NCI-H1930 (cell line): Measurements from ENCODE around the gene C2.
"Not testable (repeated sequence)": the region's sequence is repeated elsewhere in the genome, so short reads cannot be mapped to it uniquely, and the experiment has no call there.

Source experiments
- DNase-seq, 2 experiments: peaks; one replicate each; lab custom pipeline; 2025; lab: John Stamatoyannopoulos, UW

The C2 gene

DNA sequence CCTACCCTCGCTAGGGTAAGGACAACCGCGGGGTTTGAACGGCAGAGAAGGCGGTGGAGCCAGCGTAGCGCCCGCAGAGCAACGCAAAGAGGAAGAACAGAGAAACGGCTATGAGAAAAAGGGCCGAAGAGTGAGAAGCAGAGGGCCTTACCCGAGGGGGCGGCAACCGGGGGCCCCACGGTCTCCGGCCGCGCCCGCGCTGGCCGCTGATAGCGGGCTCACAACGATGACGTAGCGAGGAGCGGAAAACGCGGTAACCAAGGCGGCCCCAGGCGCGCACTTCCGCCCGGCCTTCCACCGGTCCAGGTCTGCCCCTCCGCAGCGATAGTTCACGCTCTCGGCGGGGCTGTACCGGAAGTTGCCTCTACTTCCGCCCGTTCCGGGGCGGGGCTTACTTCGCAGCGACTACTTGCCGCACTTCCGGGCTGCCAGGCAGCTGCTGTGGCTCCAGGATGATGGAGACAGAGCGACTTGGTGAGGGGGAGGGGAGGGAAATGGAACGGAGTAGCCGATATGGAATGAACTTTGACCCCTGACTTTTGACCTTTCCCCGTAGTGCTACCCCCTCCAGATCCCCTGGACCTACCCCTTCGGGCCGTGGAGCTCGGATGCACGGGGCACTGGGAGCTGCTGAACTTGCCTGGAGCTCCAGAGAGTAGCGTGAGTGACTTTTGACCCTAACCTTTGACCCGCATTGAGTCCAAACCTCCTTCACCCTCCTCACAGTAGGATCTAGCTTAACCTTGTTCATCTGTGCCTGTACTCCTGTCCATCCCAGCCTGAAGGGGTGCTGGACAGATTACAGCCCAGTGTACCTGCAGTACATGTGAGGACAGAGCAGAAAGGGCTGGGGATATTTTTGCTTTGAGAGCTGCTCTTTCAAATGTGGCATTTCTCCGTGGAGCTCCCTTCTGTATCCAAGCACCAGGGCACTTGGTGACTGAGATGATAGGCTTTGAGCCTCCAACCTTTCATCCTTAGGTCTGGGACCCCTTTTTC lies 31.5 kb downstream of the C2 start, which contains the start of the genes NELFE and SKIC2:
Gene NELFE, minus strand, starts transcription at position 231 of the 999 bp plus-strand sequence. CDS start 525 bp downstream, outside the sequence.
Gene SKIC2, plus strand, starts transcription at position 435 of the 999 bp plus-strand sequence. Its CDS starts 18 bp downstream, at position 453.
- peak; percentile 96 to 98 for DNase-seq

DNA sequence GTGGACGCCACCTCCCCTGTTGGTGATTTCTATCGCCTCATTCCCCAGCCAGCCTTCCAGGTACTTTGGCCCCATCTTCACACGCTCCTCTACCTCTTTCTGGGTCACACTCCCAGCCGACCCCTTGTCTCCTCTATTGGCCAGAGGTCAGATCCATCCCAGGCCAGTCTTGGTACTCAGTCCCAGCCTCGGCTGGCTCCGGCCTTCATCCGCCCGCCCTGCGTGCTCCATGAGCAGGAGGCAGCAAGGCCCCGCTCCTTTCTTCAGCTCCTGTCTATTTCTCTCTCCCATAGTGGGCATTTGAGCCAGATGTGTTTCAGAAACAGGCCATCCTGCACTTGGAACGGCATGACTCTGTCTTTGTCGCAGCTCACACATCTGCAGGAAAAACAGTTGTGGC lies 34.1 kb downstream of the C2 start:
- DNase-seq = no peak

DNA sequence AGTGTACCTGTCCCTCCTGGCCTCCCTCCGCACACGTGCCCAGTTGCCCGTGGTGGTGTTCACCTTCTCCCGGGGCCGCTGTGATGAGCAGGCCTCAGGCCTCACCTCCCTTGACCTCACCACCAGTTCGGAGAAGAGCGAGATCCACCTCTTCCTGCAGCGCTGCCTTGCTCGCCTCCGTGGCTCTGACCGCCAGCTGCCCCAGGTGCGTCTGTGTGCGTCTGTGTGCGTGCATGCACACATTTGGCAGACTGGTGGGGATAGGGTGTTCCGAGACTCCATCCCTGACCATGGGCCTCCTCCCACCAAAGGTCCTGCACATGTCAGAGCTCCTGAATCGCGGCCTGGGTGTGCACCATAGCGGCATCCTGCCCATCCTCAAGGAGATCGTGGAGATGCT lies 36.4 kb downstream of the C2 start:
- no peak for DNase-seq

DNA sequence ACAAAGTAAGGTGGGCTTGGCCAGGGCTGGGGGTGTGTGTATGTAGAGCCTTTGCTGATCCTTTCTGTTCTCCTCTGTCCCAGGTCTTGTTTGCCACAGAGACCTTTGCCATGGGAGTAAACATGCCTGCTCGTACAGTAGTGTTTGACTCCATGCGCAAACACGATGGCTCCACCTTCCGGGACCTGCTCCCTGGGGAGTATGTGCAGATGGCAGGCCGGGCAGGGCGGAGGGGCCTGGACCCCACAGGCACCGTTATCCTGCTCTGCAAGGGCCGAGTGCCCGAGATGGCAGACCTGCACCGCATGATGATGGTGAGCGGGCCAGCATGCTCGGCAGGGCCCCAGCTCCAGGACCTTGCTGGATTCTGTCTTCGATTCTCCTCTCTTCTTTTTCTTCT lies 38.2 kb downstream of the C2 start:
- no peak for DNase-seq

- DNase-seq = no peak
These were observed 39.0 kb downstream of the C2 start for GRCh38 chr6:31966506-31966905.

DNA sequence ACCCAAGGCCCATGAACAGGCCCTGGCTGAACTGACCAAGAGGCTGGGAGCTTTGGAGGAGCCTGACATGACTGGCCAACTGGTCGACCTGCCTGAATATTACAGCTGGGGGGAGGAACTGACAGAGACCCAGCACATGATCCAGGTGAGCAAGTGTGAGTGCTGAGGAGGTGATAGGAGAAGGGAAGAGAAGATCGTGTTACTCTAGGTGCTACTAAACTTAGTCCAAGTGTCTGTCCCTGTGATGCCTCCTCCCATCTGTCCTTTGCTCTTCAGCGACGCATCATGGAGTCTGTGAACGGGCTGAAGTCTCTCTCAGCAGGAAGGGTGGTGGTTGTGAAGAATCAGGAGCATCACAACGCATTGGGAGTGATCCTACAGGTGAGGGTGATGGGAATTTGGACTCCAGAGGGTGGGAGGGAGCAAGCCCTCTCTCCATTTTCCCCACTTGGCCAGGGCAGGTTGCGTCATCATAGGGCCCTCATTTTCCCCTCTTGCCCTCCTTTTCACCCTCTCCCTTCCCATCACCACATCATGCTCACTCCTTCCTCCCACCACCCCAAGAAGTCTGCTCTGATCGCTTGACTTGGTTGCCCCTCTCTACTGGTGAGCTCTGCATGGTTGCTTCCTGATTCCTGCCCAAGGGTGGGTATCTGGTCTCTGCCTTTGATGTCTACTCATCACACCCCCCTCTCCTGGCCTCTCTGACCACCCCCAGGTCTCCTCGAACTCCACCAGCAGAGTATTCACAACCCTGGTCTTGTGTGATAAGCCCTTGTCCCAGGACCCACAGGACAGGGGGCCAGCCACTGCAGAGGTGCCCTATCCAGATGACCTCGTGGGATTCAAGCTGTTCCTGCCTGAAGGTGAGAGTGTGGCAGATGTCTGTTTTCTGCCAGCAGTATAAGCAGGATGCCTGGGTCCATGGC lies 39.7 kb downstream of the C2 start:
- no peak for DNase-seq

GRCh38 chr6:31967926-31968320 lies 40.4 kb downstream of the C2 start:
- no peak for DNase-seq

DNA sequence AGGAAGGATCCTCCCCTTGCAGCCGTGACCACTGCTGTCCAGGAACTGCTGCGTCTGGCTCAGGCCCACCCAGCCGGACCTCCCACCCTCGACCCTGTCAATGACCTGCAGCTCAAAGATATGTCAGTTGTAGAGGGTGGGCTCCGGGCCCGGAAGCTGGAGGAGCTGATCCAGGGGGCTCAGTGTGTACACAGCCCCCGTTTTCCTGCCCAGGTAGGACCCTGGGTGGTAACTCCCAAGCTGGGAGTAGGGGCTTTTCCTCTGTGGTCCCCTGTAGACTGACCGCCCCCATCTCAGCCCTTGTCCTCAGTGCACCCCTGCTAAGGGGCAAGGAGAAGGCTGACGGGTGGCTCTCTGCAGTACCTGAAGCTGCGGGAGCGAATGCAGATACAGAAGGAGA lies 40.8 kb downstream of the C2 start:
- DNase-seq = no peak

GRCh38 chr6:31968791-31969711 lies 41.5 kb downstream of the C2 start:
- DNase-seq = no peak

GRCh38 chr6:31969712-31970603 lies 42.4 kb downstream of the C2 start:
- no peak for DNase-seq

DNA sequence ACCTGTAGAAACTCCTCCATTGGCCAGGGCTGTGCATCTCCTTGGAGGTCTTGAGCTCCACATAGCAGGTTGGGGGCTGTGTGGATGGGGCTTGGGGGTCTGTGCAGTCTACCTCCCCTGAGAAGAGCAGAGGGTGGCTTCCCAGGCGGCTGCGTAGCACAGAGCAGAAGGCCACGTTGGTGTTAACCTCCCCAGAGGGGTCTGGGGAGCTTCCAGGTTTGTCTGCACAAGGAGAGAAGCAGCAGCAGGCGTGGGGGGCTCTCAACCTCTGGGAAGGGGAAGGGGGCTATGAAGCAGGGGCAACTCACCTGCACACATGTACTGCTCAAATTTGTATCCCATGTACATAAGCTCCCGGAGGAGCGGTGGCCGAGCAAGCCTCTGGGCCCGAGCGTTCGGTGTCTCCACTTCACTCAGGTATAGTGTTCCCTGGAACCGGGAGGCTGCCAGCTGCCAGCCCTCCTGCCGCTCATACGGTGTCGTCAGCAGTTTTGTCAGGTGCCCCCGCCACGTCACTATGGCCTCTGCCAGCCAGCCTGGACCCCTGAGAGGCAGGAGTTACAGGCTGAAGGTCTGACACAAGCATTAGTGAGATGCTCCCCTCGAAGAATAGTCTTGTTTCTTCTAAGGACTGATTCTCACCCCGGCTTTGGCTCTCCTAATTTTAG lies 43.2 kb downstream of the C2 start:
- no peak for DNase-seq

- no peak for DNase-seq
These were observed 43.9 kb downstream of the C2 start for GRCh38 chr6:31971279-31971992.

DNA sequence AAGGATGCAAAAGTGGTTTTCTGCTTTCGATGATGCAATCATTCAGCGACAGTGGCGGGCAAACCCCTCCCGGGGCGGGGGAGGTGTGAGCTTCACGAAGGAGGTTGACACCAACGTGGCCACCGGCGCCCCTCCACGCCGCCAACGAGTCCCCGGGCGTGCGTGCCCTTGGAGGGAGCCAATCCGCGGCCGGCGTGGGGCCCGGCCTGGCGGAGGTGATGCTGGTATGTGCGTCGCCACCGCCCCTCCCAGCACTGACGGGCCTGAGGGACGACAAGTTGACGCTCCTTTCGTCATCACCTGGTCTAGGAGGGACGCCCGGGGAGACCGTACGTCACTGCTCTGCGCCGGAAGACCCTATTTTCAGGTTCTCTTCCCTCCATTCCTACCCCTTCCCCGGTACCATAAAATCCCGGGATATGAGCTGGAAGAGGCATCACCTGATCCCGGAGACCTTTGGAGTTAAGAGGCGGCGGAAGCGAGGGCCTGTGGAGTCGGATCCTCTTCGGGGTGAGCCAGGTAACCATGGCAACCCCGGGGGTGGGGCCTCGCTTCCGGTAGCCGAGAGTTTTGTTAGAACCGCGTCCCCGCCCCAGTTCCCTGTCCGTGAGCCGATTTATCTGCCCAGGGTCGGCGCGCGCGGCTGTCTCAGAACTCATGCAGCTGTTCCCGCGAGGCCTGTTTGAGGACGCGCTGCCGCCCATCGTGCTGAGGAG lies 44.6 kb downstream of the C2 start, which contains the start of gene DXO:
Gene DXO, minus strand, starts transcription at position 146 of the 716 bp plus-strand sequence. CDS start 463 bp downstream, outside the sequence.
- DNase-seq = peak; percentile 96 to 97

- DNase-seq = no peak
These were observed 45.3 kb downstream of the C2 start for GRCh38 chr6:31972709-31973350.

- DNase-seq = not testable (repeated sequence)
These were observed 48.5 kb downstream of the C2 start for GRCh38 chr6:31976065-31976464.

DNA sequence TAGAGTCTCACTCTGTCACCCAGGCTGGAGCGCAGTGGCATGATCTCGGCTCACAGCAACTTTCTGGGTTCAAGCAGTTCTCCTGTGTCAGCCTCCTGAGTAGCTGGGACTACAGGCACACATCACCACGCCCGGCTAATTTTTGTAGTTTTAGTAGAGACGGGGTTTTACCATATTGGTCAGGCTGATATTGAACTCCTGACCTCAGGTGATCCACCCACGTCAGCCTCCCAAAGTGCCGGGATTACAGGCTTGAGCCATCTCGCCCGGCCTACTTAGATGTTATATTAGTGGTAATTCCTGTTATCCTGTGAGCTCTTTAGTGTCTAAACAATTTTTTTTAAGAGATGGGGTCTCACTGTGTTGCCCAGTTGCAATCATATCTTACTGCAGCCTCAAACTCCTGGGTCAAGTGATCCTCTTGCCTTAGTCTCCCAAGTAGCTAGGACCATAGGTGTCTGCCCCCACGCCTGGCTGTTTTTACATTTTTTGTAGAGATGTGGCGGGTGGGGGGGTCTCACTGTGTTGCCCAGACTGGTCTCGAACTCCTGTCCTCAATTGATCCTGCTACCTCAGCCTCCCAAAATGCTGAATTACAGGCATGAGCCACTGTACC lies 50.4 kb downstream of the C2 start:
- DNase-seq = no peak

GRCh38 chr6:31978831-31979230 lies 51.3 kb downstream of the C2 start:
- no peak for DNase-seq
